Medulla oblongata (tissue), 1 donor: ENCODE results near the gene PLXNC1.

Experiments used
- DNase-seq: peaks from one replicate; pipeline ENCODE4 v3.0.0-alpha.2; 2015; ENCODE audit errors: extremely low spot score

The PLXNC1 gene

DNA sequence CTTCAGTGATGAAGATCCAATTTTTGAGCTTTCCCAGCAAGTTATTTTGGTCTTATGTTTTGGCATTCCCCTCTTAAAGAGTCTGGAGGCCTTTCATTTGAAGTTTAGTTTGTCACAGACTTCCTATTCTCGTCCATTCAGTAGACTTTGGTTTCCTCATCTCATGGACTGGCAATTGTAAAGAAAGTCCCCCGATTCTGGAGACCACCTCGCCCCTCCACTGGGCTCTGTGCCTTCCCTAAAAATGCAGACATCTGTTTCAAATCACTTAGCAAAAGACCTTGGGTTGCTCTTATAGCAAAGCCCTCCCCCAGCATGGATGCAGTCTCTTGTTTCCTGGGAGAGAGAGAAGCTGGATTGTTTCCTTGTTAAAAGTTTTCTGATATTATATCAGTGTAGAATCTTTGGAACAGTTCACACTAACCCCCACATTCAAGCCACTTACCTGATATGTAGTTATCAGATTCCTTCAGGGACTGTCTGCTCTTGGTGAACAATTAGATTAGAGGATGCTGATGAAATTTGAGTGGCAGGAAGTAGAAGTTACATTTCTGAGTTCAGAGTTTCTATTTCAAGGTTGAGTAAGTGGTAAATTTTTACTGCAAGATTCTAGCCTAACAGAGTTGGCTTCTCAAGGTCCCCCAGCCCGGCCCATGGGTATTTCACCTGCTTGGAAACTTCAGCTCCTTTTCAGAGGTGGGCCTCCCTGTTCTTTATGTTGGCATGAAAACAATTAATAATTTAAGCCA is 56.3 kb downstream of the PLXNC1 start:
- no peak for DNase-seq

DNA sequence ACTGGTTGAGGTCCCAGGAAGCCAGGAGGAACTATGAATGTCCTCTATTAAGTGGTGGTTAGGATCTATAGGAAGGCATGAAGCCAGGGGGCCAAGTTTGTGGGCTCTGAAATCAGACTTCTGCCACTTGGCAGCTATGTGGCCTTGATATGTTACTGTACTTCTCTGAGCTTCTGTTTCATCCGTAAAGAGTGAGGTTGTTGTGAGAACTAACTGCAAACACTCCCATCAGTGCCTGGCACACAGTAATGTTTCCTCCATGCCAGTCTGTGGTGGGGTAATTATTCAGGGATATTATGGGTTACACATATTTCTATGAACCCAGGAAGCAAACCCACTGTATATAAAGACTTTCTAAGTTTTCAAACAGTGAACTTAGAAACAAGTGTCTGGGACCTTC is 57.4 kb downstream of the PLXNC1 start:
- DNase-seq = no peak

DNA sequence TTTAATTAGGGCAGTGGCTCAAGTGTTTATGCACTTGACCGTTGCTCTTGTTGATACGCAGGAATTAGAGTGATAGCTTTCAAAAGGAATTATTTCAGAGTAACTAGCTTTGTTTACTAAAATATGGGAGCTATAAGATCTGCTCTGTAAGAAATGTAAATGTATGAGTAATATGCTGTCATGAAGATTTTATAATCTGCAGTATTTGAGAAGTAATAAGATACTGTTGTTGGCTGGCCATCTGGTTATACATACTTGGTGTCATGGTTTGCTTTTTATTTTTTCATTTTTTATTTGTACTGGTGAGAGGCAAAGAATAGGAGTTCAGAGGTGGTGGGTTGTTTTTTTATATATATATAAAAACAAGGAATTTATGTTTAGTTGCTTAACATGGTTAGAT is 58.5 kb downstream of the PLXNC1 start:
- DNase-seq = no peak

DNA sequence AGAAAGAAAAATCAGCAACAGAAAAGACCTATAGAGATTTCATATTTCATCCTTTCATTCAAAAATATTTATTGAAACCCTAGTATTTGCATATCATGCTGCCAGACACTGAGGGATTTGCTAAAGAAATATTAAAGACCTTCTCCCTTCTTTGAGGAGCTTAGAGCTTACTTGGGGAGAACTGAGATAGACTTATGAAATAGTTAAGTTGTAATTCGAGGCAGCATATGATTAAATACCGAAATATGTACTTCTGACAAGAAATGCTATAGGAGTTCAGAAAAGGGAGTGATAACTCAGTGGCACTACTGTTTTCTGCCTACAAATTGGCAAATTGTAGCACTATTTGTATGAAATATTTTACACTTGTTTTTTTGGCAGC is 59.1 kb downstream of the PLXNC1 start:
- DNase-seq = no peak

DNA sequence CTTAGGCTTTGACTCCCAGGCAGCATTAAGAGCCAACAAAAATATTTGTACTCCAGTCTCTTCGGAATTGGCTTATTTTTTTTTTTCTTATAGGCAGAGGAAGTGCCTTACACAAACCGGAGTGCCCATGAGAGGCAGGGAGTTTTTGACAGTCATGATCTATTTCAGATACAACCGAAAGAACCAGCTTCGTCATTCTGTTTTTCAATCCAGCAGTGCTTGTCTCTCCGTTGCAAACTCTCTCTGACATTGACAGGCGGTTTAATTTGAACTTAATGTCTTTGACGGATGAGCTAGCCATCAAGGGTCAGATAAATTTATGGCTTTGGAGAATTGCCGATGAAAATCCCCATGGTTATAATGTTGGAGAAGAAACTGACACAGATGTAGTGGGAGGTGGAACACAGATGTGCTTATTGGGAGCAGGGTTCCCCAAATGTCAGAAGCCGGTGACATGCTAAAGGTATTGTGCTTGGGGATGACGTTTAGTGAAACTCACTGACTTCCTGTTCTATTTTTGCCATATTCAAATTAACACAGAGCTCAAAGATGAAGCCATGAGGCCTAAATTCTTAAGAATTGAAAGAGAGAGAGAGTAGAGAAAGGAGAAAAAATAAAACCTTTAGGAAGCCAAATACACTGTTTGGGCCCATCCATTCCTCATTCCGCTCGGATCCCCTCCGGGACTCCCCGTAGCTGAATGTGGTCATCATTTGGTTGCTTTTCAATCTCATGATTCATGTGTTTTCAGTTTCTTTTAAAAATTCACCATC is 59.7 kb downstream of the PLXNC1 start:
- DNase-seq = peak; percentile 30

DNA sequence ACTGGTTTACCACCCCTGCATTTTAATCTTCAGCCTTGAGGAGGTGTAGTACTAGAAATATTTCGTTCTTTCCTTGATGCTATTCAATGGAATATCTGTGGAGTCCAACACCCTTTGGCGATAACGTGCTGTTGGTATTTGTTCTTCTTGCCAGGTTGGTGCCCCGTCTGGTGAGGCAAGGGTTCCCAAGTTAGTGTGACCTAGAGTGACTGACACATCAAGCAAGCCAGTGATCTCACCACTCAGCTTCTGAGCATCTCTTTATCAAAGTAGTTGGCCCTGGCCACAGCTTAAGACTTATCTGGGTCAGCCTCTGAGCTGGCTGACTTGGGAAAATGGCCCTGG is 60.2 kb downstream of the PLXNC1 start:
- no peak for DNase-seq

DNA sequence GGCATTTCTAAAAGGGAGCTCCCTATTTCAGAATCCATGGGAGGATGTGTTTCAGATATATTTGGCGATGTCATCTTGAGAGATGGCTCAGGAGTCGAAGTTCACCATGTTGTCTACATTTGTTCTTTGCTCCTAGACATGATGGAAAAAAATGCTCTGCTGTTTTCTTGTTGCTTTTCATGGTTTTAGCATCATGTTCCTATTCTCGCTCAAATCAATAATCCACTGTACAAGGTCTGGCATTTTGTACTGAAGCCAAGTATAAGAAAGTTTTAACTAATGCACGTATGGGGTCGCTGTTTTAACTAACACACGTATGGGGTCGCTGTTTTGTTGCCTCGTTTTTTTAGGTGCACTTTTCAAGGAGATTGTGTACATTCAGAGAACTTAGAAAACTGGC is 60.9 kb downstream of the PLXNC1 start:
- no peak for DNase-seq

DNA sequence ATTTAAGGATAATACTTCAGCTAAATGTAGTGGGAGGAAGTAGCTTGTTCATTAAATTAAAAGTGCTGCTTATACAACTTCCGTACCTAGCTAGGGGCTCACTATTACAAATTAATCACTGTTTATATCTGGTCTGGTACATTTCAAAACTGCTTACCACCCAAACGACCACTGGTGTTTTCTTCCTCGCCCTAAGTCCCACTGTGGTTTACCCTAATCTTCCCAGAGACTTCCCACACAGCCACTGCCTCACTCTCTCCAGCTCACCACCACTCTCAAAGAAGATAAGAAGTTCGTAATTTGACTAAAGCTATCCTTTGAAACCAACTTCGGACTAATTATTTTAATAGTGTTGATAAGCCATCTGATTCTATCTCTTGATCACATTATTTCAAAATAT is 62.6 kb downstream of the PLXNC1 start:
- no peak for DNase-seq

DNA sequence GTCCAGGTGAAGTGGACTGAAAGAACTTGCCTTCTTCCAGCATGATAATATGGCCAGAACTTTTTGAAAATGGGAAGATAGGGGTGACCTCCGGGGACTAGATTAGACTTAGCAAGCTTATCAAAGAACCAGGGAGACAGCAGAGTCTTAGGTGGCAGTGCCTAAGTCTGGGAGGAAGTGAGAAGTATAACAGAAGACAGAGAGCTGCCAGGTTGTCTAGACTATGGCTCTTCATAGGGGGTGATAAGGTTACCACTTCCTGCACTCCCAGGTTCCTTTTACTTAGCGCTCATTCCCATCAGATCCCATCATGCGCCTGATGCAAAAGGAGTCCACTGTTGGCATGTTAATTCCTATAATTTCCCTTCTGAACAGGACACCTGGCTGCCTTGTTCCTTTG is 69.9 kb downstream of the PLXNC1 start:
- no peak for DNase-seq

DNA sequence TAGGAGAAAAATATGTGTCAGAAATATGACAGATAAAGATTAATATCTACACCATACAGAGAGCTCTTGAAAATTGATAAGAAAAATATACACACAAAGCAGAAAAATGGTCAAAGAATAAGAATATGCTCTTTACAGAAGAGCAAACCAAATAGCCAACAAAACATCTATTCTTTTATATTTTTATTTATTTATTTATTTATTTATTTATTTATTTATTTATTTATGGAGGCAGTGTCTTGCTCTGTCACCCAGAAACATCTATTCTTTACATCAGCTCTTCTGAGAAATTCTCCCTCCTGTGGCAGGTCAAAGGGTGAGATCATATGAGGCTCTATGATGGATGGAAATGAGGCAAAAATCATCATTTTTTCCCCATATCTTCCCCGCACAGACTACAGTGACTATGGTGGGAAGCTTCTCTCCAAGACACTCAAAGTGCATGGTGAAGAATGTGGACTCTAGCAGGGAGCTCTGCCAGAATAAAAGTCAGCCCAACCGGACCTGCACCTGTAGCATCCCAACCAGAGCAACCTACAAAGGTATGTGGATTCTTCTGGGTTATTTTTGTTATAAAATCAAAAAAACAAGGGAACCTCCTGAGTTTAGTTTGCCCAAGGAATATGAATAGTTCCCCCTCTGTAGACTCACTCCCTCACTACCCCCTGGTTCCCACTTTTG is 71.4 kb downstream of the PLXNC1 start:
- DNase-seq = no peak

DNA sequence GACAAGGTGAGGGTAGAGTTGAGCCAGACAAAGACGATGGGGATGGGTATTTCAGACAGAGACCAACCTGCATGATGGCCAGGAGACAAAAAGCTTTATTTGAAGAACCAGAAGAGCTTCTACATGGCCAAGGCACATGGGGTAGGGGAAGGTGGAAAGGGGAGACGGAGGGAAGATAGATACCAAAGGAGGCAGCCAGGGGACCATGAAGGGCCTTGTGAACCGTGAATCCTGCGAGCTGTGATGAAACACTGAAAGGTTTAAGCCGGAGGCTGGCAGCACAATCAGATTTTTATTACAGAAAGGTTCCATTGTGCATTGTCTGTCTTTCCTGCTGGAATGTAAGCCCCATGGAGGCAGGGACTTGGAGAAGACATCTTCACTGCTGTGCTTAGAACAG is 72.4 kb downstream of the PLXNC1 start:
- no peak for DNase-seq

DNA sequence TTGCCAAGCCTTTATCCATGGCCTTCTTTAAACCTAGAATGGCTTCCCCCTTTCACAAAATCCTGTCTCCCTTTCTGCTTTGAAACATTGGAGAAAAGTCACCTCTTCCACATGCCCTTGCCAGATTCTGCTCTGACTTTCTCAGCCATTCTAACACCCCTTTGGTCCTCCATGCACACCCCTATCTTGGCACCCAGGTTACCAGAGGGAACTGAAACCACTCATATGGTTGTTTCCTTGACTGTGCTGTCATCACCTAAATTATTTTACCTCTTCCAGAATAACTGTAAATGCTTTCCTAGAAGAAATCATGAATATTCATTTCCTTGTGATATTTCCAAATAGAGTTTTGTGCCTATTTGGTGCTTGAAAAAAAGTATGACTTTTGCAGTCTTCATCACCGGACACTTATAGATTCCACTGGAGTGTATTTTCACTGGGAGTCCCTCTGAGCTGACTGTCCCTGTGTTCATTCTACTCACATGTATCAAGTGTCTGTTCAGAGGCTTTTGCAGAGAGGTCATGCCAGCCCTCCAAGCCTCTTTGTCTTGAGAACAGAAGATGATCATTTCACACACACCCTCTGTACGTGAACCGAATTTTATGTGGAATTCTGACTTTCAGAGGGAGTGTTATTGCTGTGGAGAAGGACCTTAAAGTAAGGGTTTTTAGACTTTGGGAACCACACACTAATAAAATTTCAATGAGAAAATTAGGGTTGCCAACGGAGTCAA is 74.1 kb downstream of the PLXNC1 start:
- DNase-seq = peak; percentile 37

DNA sequence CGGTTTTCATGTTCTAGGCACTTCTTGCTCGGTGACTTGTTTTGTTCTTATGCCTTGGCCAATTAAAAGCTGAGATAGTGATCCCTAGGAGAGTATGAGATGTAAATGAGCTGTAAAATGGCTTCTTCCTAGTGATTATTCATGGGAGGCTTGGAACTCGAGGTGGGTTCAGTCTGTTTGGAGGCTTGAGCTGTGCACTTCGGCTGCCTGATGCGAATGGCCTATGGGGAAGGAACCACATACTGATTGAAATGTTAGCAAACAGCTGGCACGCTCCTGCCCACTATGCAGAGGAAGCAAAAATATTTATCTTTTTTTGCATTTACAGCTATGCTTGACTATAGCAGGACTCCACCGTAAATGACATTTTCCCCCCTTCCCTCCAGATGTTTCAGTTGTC is 75.5 kb downstream of the PLXNC1 start:
- no peak for DNase-seq

DNA sequence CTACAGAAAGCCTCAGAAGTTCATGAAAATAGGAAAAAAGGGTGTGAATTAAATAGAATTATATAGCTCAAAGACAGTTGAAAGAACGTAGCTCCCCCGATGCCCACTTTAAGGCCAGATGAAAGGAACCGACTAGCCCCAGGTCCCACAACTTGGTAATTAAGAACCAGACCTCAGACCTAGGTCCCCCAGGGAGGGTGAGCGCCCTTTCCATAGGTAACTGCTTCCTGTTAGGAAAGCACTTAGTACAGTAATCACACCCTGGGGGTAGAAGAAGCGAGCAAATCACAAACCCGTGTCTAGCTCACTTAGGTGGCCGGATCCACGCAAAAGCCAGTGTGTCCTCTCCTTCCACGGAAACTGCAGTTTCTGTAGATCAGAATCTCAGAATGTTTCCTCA is 77.1 kb downstream of the PLXNC1 start:
- no peak for DNase-seq

DNA sequence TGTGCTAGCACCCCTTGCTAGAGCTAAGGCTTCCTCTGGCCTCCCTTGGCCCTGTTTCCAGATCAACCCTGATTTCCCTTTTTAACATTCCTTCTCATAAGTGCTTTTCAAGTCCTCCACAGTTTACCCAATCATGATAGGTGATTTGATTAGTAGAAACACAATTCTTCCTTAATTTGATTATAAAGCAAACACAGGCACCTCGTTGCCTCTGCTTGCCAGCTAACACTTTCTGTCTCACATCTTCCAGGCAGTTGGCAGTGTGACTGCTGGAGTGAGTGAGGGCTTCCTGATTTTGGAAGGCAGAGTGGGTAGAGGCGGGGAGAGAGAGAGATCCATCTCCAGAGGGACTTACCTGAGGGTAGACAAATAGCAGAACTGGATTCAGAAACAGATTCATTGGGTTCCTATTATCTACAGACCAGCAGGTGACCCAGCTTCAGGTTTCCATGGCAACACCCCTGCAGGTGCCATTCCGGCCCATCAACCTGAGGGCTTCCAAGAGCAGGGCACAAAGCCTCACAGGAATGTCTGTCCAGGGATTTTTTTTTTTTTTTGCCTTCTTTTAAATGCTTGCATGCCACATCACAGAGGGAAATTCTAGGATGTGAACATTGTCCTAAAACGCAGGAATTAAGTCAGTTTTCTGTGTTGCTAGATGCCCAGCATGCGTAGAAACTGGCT is 77.7 kb downstream of the PLXNC1 start:
- DNase-seq = no peak

DNA sequence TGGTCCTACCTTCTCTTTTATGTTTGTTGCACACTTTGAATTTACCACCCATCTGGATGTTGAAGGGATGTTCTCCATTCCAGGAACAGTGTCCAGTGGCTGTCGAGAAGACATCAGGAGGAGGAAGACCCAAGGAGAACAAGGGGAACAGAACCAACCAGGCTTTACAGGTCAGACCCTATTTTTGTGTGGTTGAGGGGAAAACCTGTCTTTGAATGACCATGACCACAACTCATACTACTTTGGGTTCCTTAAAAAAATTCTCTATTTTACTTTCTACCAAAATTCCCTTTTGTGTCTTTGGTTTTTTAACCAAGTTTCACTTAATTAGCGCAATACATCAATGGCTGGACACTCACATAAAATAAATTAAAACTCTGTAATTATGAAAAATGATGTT is 78.7 kb downstream of the PLXNC1 start:
- DNase-seq = no peak

DNA sequence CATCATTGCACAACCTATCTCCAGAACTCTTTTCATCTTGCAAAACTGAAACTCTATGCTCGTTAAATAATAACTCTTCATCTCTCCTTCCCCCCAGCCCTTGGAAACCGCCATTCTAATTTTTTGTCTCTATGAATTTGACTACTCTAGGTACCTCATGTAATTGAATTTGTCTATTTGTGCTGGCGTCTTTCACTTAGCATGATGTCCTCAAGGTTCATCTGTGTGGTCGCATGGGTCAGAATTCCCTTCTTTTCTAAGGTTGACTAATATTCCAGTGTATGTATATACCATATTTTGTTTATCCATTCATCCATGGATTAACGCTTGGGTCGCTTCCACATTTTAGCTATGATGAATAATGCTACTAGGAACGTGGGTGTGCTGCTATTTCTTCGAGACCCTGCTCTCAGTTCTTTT is 80.1 kb downstream of the PLXNC1 start:
- no peak for DNase-seq

DNA sequence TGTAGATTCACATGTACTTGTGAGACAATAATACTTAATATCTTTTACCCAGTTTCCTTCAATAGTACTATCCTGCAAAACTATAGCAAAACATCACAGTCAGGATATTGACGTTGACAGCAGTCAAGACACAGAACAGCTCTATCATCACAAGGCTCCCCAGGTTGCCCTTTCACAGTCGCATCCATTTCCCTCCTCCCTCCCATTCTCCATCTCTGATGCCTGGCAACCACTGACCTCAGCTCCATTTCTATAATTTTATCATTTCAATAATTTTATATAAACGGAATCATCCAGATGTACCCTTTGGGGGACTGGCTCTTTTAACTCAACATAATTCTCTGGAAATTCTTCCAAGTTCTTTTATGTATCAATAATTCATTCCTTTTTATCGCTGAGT is 81.5 kb downstream of the PLXNC1 start:
- DNase-seq = no peak

DNA sequence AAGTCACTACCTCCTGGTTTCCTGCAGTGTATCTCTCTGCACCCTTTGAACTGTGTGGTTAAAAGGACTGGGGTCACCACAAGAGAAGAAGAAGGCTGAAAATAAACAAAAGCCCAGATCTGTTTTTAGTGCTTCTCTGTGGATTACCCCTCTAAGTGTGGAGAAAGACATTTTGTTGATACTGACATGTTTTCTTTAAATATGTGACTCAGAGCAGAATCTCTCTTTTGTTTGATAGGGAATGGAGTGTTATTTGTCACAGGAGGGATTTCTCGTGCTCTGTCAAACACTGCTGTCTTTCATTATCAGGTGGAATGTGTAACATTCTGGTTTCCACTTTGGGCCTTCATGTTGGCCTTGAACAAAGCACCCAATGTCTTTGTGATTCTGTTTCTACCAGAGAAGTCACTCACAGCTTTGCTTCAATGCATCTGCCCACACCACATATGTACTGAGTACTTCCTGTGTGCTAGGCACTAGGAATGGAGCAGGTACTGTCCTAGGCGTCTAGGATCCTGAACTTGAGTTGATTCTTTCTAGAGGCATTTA is 82.1 kb downstream of the PLXNC1 start:
- DNase-seq = no peak

DNA sequence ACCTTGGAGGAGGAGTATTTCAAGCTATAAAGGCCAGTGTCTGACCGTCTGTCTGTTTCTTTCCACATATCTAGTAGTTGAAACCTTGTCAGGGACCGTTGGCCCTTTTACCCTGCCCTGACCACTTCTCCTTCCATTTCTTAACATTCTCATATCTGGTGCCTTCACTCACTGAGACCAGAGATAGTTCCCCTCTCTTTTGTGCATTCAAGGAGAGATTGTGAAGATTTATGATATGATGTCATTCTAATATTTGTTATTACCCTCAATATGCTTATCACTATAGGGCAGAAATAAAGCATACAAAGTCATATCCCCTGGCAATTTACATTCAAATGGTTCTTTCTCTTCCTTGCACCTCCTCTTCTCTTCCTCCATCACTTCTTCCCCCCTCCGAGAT is 83.3 kb downstream of the PLXNC1 start:
- no peak for DNase-seq

DNA sequence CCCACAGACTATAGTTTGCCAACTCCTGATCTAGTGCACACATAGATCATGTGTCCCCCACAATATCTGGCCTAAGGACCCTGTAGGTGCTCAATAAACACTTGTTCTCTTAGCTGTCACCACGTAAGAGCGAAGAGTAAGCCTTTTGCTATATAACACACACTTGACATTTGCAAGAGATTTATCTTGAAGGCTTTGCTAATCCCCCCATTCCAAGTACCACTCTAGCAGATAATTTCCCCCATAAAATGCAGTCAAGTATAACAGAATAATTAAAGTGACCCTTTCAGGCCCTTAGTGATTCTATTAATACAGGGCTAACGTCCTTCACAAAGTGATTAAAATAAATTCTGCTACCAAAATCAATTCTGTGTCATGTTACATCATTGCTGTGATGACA is 87.5 kb downstream of the PLXNC1 start:
- DNase-seq = no peak
